CD14-positive monocyte (primary cell): ENCODE measurements around the gene ENPP6. TPM values are rescaled to one million over a fixed set of nuclear protein-coding genes. Genes with fewer than 3 reads are reported as not detected.

Source experiments
- DNase-seq, 3 donors: peaks; one replicate each; pipeline ENCODE4 v3.0.0-alpha.2; 2011 to 2022
- H2AFZ ChIP-seq: 2 replicates; pipeline ENCODE4 v1.6.0; 2012; ENCODE audit warnings: mild to moderate bottlenecking, low read depth, low read length, inconsistent platforms; ENCODE audit not compliant: insufficient read depth, poor library complexity, severe bottlenecking
- H3K27ac ChIP-seq, 2 donors: 1 replicate in 1 of 2; 2 replicates in 1 of 2; pipeline ENCODE4 v1.5.1; 2012 to 2013; ENCODE audit warnings: low read length in 2 of 2, control low read depth in 1 of 2, inconsistent platforms in 1 of 2, low read depth in 1 of 2, mild to moderate bottlenecking in 1 of 2
- H3K27me3 ChIP-seq, 2 donors: one replicate each; pipeline versions ENCODE4 v1.6.0 to v1.6.1; 2011 to 2013; ENCODE audit warnings: low read length in 2 of 2; ENCODE audit not compliant: control insufficient read depth in 2 of 2, insufficient read depth in 2 of 2
- H3K36me3 ChIP-seq, 2 donors: replicated peaks in 1 of 2; 1 replicate in 1 of 2; 2 replicates in 1 of 2; pipeline versions ENCODE4 v1.5.1 to v1.6.1; 2012 to 2013; ENCODE audit warnings: low read length in 2 of 2, control low read depth in 1 of 2, inconsistent platforms in 1 of 2, mild to moderate bottlenecking in 1 of 2; ENCODE audit not compliant: insufficient read depth in 2 of 2, control insufficient read depth in 1 of 2
- H3K4me1 ChIP-seq, 2 donors: 1 replicate in 1 of 2; 2 replicates in 1 of 2; pipeline versions ENCODE4 v1.5.1 to v1.6.1; 2012 to 2013; ENCODE audit warnings: low read length in 2 of 2, control low read depth in 1 of 2, inconsistent platforms in 1 of 2, mild to moderate bottlenecking in 1 of 2, moderate library complexity in 1 of 2; ENCODE audit not compliant: insufficient read depth in 2 of 2, control insufficient read depth in 1 of 2
- H3K4me2 ChIP-seq: replicated peaks from 2 replicates; pipeline ENCODE3; 2012; ENCODE audit warnings: low read length, moderate library complexity, mild to moderate bottlenecking; ENCODE audit not compliant: poor library complexity, severe bottlenecking; ENCODE audit errors: extremely low read depth
- H3K4me3 ChIP-seq, 3 experiments: fragments of 200-600 bp in 1 of 3; sonication (generic) in 1 of 3; replicated peaks in 1 of 3; 1 replicate in 2 of 3; 2 replicates in 1 of 3; pipeline ENCODE4 v1.5.1; 2011 to 2013; ENCODE audit warnings: low read length in 3 of 3, mild to moderate bottlenecking in 3 of 3, control low read depth in 2 of 3, low read depth in 2 of 3, inconsistent platforms in 1 of 3, moderate library complexity in 1 of 3
- H3K79me2 ChIP-seq: 2 replicates; pipeline ENCODE4 v1.6.0; 2012; ENCODE audit warnings: mild to moderate bottlenecking, control low read depth, inconsistent platforms, low read length, moderate library complexity; ENCODE audit not compliant: insufficient read depth
- H3K9ac ChIP-seq: 2 replicates; pipeline ENCODE4 v1.6.0; 2017; ENCODE audit warnings: low read length, mild to moderate bottlenecking; ENCODE audit not compliant: insufficient read depth, poor library complexity, severe bottlenecking
- H3K9me3 ChIP-seq, 2 donors: replicated peaks in 1 of 2; 1 replicate in 1 of 2; 2 replicates in 1 of 2; pipeline versions ENCODE4 v1.5.1 to v1.6.1; 2012 to 2013; ENCODE audit warnings: low read length in 2 of 2, control low read depth in 1 of 2; ENCODE audit not compliant: control insufficient read depth in 1 of 2, insufficient read depth in 1 of 2
- H4K20me1 ChIP-seq: 2 replicates; pipeline ENCODE4 v1.6.0; 2012; ENCODE audit warnings: mild to moderate bottlenecking, low read length, control low read depth, moderate library complexity; ENCODE audit not compliant: insufficient read depth
- H3K27ac Mint-ChIP-seq, 7 donors: one replicate each; pipeline ENCODE4 v1.8.0; 2020; ENCODE audit warnings: mild to moderate bottlenecking in 7 of 7, mixed read lengths in 7 of 7, moderate library complexity in 6 of 7, inconsistent platforms in 2 of 7
- H3K27me3 Mint-ChIP-seq, 3 donors: one replicate each; pipeline ENCODE4 v1.8.0; 2021 to 2022; ENCODE audit warnings: low read depth in 3 of 3, mild to moderate bottlenecking in 3 of 3, mixed read lengths in 3 of 3, moderate library complexity in 3 of 3, inconsistent platforms in 1 of 3
- H3K36me3 Mint-ChIP-seq, 2 donors: one replicate each; pipeline ENCODE4 v1.8.0; 2020; ENCODE audit warnings: mixed read lengths in 2 of 2, inconsistent platforms in 1 of 2, mild to moderate bottlenecking in 1 of 2
- H3K4me1 Mint-ChIP-seq: one replicate; pipeline ENCODE4 v1.8.0; 2020; ENCODE audit warnings: mild to moderate bottlenecking, mixed read lengths
- H3K4me3 Mint-ChIP-seq, 2 donors: one replicate each; pipeline ENCODE4 v1.8.0; 2020; ENCODE audit warnings: mild to moderate bottlenecking in 2 of 2, mixed read lengths in 2 of 2, moderate library complexity in 1 of 2
- H3K9me3 Mint-ChIP-seq, 7 donors: one replicate each; pipeline ENCODE4 v1.8.0; 2020 to 2022; ENCODE audit warnings: mixed read lengths in 7 of 7, mild to moderate bottlenecking in 6 of 7, moderate library complexity in 6 of 7, inconsistent platforms in 2 of 7
- CTCF ChIP-seq: fragments of 200-600 bp; IDR thresholded peaks from one replicate; pipeline ENCODE4 v1.8.0; 2022; ENCODE audit warnings: antibody characterized with exemption, mild to moderate bottlenecking
- WGBS: methylation state at CpG from one replicate; pipeline ENCODE4 v1.1.5; 2013; ENCODE audit warnings: missing lambda C conversion rate; ENCODE audit not compliant: insufficient coverage; 5-methylcytosine and 5-hydroxymethylcytosine counted together
- intact Hi-C, 2 donors: fragments of 100-400 bp; cut with micrococcal nuclease; formaldehyde crosslinking; loops; one replicate each; pipeline versions ENCODE4 v1.15.0 to v1.15.1; 2023
- polyA plus RNA-seq, 3 donors: library from polyadenylated mRNA; depleted of rRNA in 1 of 3; unstranded in 2 of 3; stranded (reverse) in 1 of 3; fragments of 300-500 nt in 2 of 3; fragments of >200 nt in 1 of 3; fragmentation: Illumina TruSeq in 2 of 3; gene quantifications; 1 replicate in 2 of 3; 2 replicates in 1 of 3; pipeline ENCODE4 v1.2.3, GENCODE V29; 2012 to 2021

Gene ENPP6
- polyA plus RNA-seq, 3 donors, result 0.05 TPM; not detected in 2

GRCh38 chr4:184255361-184255760 lies 37.7 kb upstream of the ENPP6 start:
- Mint-ChIP-seq H3K9me3 (peaks cover 0 to 10% (median 7%) of the 10 kb centered on the region in 7 donors), H3K27ac (no peak overlapping the region)

GRCh38 chr4:184253072-184253420 lies 35.4 kb upstream of the ENPP6 start:
- Mint-ChIP-seq H3K4me3 (no peak overlapping the region), H3K27ac (no peak overlapping the region), H3K9me3 (peaks cover 0 to 10% (median 7%) of the 10 kb centered on the region in 7 donors), H3K4me1 (peaks cover 8% of the 10 kb centered on the region), H3K27me3 (peaks cover 0 to 3% (median 1%) of the 10 kb centered on the region in 3 donors), H3K36me3 (no peaks in the 10 kb centered on the region)
- Histone ChIP-seq H3K4me1 (peaks cover 5 to 6% of the 10 kb centered on the region in 2 donors), H3K79me2 (no peaks in the 10 kb centered on the region), H3K27me3 (no peaks in the 10 kb centered on the region), H3K4me2 (no peak overlapping the region), H3K27ac (no peak overlapping the region), H3K4me3 (no peak overlapping the region), H4K20me1 (no peaks in the 10 kb centered on the region), H3K36me3 (no peaks in the 10 kb centered on the region), H2AFZ (no peak overlapping the region), H3K9ac (no peak overlapping the region), H3K9me3 (peaks cover 0 to 9% of the 10 kb centered on the region in 2 donors)
- no peak for TF ChIP-seq CTCF
- WGBS, result 86% methylated on average over 8 of the region's 24 CpGs
- intact Hi-C loops, result no loop called here
- no peak for DNase-seq

More at GRCh38 chr4:184255361-184255760, 37.7 kb upstream of the ENPP6 start:
- H3K27me3 Mint-ChIP-seq, result peaks cover 0 to 5% (median 0%) of the 10 kb centered on the region in 3 donors
- Histone ChIP-seq H2AFZ (no peak overlapping the region), H3K27ac (no peak overlapping the region), H3K4me2 (no peak overlapping the region), H3K4me1 (no peaks in the 10 kb centered on the region), H3K9ac (no peak overlapping the region), H4K20me1 (no peaks in the 10 kb centered on the region), H3K27me3 (no peaks in the 10 kb centered on the region), H3K36me3 (no peaks in the 10 kb centered on the region), H3K79me2 (no peaks in the 10 kb centered on the region), H3K9me3 (peaks cover 0 to 9% of the 10 kb centered on the region in 2 donors), H3K4me3 (no peak overlapping the region)
- 96% methylated on average over 4 of the region's 4 CpGs for WGBS
- no peak overlapping the region for H3K4me3 Mint-ChIP-seq
- DNase-seq, result no peak
- intact Hi-C loops, result no loop called here
- peaks cover 2% of the 10 kb centered on the region for H3K4me1 Mint-ChIP-seq
- no peaks in the 10 kb centered on the region for H3K36me3 Mint-ChIP-seq
- no peak for TF ChIP-seq CTCF
